Activated T-helper 2 cell treated with anti-CD3 and anti-CD28 coated beads, Interferon-gamma antibody, Interleukin-2, Interleukin-4, amounts not matched to agents 10 μg/mL and 5 μg/mL and 100 μg/mL, durations not matched to agents 14 hours and 24 hours and 36 hours (primary cell): ENCODE data around the gene IBA57. TPM values are rescaled to one million over a fixed set of nuclear protein-coding genes. Genes with fewer than 3 reads are reported as not detected.

ENCODE experiments used
- DNase-seq: peaks from one replicate; pipeline ENCODE4 v3.0.0; 2021; ENCODE audit warnings: low spot score
- H3K27ac Mint-ChIP-seq: one replicate; pipeline ENCODE4 v1.8.0; 2021; ENCODE audit warnings: mixed read lengths
- H3K27me3 Mint-ChIP-seq: one replicate; pipeline ENCODE4 v1.8.0; 2021; ENCODE audit warnings: low read depth, mixed read lengths
- H3K36me3 Mint-ChIP-seq: one replicate; pipeline ENCODE4 v1.8.0; 2021; ENCODE audit warnings: low read depth, mixed read lengths
- H3K4me1 Mint-ChIP-seq: one replicate; pipeline ENCODE4 v1.8.0; 2021; ENCODE audit warnings: low read depth, mixed read lengths
- H3K4me3 Mint-ChIP-seq: one replicate; pipeline ENCODE4 v1.8.0; 2021; ENCODE audit warnings: low read depth, mild to moderate bottlenecking, moderate library complexity, mixed read lengths
- H3K9me3 Mint-ChIP-seq: one replicate; pipeline ENCODE4 v1.8.0; 2021; ENCODE audit warnings: mixed read lengths
- intact Hi-C: fragments of 100-400 bp; cut with micrococcal nuclease; formaldehyde crosslinking; loops from one replicate; pipeline ENCODE4 v1.15.1; 2023
- total RNA-seq: library from RNA; stranded (reverse); gene quantifications from 2 replicates; pipeline ENCODE4 v1.2.3, GENCODE V29; 2022

The IBA57 gene
- total RNA-seq, 1 donor from 2014 or later, result 7.6 TPM

DNA sequence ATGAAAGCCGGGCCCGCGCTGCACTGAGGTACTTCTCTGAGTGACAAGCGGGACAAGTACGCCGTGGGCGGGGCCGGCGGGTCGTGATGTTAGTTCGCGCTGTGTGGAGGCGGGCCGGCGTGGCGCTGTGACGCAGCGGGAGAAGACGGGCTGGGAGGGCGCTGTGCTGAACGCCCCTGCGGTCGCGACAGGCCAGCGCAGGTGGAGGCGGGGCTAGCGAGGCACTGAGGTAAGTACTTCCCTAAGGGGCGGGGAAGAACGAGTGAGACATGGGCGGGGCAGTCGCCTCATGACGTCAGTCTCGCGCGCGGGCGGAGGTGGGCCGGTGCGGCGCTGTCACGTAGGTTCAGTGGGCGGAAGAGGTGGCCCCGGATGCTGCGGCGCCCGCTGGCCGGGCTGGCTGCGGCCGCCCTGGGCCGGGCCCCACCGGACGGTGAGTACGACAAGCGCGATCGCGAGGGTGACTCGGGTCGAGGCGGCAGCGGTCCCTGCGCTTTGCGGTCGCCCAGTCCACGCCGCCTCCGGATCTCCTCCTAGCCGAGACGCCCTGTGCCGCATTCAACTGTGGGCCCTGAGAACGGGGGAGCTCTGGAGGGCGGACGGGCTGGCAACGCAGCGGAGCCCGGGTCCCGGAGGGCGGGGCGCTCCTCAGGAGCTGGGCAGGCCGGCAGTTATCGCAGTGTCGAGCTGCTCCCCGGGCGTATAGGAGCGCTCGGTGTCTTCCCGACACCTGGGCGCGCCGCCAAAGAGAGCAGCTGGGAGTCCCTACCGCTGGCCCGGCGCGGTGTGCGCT is 25.5 kb upstream of the IBA57 start, which contains the start of gene GUK1:
Gene GUK1 (plus strand): TSS at position 349 of the 793 bp plus-strand sequence. CDS start 24 bp downstream, at position 373.
- peak; percentile 100 for DNase-seq
- H3K4me1 Mint-ChIP-seq, result peaks cover 17% of the 10 kb centered on the region
- H3K27me3 Mint-ChIP-seq, result peaks cover 22% of the 10 kb centered on the region
- peaks cover 26% of the 10 kb centered on the region for H3K36me3 Mint-ChIP-seq
- no peaks in the 10 kb centered on the region for H3K9me3 Mint-ChIP-seq
- H3K27ac Mint-ChIP-seq, result peak within 1 kb of the TSS; percentile 96
- peak within 1 kb of the TSS; percentile 96 for H3K4me3 Mint-ChIP-seq
- intact Hi-C loops, result loop anchor here (1.0 kb wide), 6 partner anchors 25 to 317 kb away; partner anchors contain the start of genes ARF1, C1orf35, IBA57 and MRPL55

DNA sequence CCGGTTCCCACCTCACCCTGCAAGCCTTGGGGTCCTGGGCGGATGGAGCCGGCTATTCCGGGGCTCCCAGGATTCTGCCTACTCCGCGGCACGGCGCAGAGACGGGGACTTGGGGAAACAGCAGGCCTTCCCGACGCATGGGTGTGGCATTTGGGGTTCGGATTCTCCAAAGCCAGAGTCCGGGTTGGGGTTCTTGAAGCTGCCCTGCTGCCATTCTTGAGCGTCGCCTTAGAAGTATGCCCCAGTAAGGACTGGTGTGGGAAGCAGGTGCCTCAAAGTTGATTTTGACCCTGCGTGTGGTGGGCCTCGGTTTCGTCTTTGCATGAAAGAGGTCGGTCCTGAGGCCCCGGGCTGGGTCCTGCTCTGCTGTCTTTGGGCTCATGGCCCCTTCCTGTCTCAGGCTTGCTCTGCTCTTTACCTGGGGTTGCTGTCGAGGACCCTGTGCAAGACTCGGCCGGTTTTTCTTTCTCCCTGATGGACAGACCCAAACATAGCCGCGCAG is 24.8 kb upstream of the IBA57 start:
- H3K36me3 Mint-ChIP-seq, result peaks cover 28% of the 10 kb centered on the region
- peak overlapping the region; percentile 96 for H3K4me3 Mint-ChIP-seq
- H3K9me3 Mint-ChIP-seq, result no peaks in the 10 kb centered on the region
- peaks cover 17% of the 10 kb centered on the region for H3K4me1 Mint-ChIP-seq
- intact Hi-C loops, result loop anchor here (1.0 kb wide), 5 partner anchors 25 to 317 kb away; partner anchors contain the start of genes C1orf35, IBA57 and MRPL55
- H3K27me3 Mint-ChIP-seq, result peaks cover 19% of the 10 kb centered on the region
- DNase-seq, result no peak
- peak overlapping the region; percentile 96 for H3K27ac Mint-ChIP-seq

DNA sequence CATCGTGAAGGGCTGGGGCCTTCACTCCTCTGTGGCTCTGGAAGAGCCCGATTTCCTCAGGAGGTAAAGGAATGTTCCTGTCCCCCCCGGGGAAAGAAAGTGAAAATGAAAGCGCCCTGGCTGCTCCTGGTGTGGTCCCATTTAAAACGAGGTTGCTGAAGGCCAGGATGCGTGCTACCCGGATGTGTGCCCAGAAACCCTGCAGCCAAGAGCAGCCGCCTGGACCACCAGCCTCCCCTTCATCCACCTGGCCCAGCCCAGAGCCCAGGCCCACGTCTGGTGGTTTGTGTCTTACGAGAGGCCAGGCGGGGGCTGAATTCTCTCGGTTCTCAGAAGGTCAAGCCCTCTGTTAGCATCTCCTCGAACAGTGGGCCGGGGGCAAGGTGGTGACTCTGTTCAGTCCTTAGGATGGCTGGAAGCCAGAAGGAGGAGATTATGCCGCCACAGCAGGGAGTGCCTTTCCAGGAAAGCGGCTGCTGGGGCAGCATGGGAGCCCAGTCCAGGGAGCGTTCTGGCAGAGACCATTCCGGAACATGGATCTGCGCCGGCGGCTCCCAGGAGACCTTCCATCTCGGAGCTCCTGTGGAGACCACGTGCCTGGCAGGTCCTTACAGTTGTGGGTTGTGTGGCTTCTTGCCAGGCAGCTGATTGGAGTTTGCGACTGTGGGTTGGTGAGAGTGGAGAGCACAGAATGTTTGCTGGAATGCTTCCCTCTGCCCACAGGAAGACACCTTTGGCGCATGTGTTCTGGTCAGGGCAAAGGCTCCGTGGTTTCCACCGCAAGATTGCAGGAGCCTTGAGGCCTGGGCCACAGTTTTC is 24.2 kb upstream of the IBA57 start:
- Mint-ChIP-seq H3K36me3 (peaks cover 29% of the 10 kb centered on the region), H3K9me3 (no peaks in the 10 kb centered on the region), H3K4me1 (peaks cover 17% of the 10 kb centered on the region), H3K27ac (peak overlapping the region; percentile 96), H3K27me3 (peaks cover 12% of the 10 kb centered on the region), H3K4me3 (peak overlapping the region; percentile 96)
- peak; percentile 45 for DNase-seq
- intact Hi-C loops, result no loop called here

DNA sequence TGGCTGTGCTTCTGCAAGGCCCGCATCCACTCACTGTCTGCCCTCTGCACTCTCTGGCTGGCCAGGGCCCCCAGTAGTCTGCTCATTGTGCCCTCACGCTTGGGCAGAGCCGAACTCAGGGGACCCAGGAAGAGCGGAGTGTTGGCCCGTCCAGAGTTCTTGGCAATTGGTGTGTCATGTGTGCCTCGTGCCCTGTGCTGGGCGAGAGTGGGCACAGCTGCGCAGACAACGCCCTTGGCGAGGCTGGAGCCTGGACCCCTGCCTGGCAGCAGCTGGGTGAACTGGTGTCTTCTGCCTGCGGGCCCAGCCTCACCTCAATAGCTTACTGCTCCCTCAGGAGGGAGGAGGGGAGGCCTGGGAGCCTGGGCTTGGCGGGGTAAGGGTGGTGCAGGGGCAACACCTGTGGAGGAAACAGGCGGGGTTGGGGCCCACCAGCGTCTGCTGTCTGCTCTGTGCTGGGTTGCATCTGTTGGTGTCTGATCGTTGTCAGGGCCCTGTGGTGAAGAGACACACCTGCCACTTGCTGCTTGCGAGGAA is 23.4 kb upstream of the IBA57 start:
- intact Hi-C loops, result no loop called here
- DNase-seq, result no peak
- Mint-ChIP-seq H3K36me3 (peaks cover 29% of the 10 kb centered on the region), H3K4me3 (peak overlapping the region; percentile 96), H3K27ac (peak overlapping the region; percentile 28), H3K27me3 (peaks cover 5% of the 10 kb centered on the region), H3K9me3 (no peaks in the 10 kb centered on the region), H3K4me1 (peaks cover 14% of the 10 kb centered on the region)

DNA sequence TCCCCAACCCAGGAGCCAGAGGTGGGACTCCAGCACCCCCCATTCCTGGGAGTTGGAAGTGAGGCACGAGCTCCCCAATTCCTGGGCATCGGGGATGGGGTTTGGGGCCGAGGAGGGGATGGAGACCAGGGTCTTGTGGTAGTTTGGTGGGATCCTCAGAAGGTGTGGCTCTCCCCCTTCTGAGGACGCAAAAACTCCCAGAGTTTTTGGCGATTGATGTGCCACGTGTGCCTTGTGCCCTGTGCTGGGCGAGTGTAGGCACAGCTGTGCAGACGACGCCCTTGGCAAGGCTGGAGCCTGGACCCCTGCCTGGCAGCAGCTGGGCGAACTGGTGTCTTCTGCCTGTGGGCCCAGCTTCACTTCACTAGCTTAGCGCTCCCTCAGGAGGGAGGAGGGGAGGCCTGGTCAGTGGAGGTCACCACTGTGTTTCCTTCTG is 22.9 kb upstream of the IBA57 start:
- DNase-seq, result no peak
- Mint-ChIP-seq H3K9me3 (no peaks in the 10 kb centered on the region), H3K4me3 (peak overlapping the region; percentile 96), H3K27me3 (no peaks in the 10 kb centered on the region), H3K4me1 (peaks cover 14% of the 10 kb centered on the region), H3K27ac (peak overlapping the region; percentile 28), H3K36me3 (peaks cover 29% of the 10 kb centered on the region)
- intact Hi-C loops, result no loop called here

DNA sequence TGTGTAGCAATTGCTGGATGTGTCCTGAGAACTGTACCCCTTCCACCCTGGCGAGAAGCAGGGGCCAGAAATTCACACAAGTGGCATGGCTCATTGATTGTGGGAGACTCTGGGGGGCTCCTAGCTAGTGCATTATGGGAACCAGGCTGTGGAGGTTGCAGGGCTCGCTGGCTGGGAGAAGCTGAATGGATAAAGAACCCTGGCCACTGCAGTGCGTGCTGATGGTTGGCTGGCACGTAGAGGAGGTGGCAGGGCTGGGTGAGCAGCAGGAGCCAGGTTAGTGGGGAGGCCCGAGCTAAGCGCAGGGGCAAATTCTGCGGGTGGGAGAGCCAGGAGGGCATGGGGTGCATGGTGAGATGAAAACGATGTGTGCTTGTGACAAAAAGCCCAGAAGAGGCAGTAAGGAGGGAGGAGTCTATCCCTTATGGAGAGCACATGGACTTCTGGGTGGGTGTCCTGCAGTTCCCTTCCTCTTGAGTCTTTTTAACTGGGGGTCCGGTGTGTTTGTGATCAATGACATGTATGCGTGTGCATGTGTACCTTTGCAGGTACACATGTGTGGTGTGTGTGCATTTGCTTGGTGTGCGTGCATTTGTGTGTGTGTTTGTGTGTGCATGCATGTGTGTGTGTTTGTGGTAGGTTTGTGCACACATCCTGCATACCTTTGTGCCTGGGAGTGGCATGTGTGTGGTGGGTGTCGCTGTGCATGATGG is 22.0 kb upstream of the IBA57 start:
- Mint-ChIP-seq H3K27ac (peak overlapping the region; percentile 16), H3K4me3 (peak overlapping the region; percentile 96), H3K4me1 (peaks cover 14% of the 10 kb centered on the region), H3K9me3 (no peaks in the 10 kb centered on the region), H3K36me3 (peaks cover 29% of the 10 kb centered on the region), H3K27me3 (no peaks in the 10 kb centered on the region)
- intact Hi-C loops, result no loop called here
- no peak for DNase-seq

DNA sequence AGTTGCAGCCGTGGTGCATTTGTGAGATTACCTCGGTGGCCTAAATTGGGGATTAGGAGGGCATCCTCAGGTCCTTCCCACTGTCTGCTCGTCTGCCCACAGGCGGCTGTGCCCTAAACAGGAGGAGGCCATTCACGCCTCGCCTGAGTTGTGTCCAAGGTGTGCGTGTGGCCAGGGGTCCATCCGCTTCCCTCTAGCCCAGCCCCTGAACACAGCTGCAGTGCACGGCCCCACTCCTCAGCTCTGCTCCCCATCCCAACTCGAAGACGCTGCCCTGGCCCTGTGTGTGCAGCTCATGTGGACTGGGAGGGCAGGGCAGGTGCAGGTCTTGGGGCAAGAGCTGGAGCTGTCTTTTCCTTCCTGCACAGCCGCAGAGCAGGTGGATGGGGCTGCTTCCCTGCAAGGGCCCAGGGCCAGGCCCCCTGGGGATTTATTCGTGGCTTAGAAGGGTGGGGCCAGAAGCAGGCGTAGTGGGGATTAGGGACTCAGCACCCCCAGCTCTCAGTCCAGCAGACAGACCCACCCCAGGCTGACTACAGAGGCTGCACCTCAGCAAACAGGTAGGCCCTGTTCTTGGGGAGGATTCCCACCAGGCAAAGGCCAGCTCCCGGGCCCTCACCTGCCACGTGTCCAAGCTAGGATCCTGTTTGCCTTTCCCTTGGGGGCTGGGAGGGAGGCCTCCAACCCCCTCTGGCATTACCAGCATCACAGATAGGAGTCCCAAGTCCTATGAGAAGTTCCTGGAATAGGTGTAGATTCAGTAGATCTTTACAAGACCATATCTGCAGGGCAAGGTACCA is 21.2 kb upstream of the IBA57 start:
- Mint-ChIP-seq H3K27me3 (no peaks in the 10 kb centered on the region), H3K36me3 (peaks cover 29% of the 10 kb centered on the region), H3K27ac (no peak overlapping the region), H3K9me3 (no peaks in the 10 kb centered on the region), H3K4me3 (no peak overlapping the region), H3K4me1 (peaks cover 14% of the 10 kb centered on the region)
- intact Hi-C loops, result no loop called here
- DNase-seq, result no peak

DNA sequence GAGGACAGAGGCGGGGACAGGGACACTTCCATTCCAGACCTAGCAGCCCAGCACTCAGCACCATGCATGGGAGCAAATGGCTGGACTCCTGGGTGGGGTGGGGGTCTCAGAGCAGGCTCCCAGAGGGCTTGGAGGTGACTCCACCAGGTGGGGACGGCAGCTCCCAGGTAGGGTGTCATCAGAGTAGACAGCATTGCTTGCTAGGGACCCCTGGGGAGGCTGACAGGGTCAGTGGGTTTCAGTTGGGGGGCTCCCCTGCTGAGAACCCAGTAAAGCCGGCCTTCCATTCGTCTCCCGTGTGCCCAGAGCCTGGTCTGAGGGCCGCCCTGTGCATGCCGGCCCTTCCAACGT is 20.6 kb upstream of the IBA57 start:
- no peak overlapping the region for H3K4me3 Mint-ChIP-seq
- intact Hi-C loops, result no loop called here
- no peaks in the 10 kb centered on the region for H3K9me3 Mint-ChIP-seq

DNA sequence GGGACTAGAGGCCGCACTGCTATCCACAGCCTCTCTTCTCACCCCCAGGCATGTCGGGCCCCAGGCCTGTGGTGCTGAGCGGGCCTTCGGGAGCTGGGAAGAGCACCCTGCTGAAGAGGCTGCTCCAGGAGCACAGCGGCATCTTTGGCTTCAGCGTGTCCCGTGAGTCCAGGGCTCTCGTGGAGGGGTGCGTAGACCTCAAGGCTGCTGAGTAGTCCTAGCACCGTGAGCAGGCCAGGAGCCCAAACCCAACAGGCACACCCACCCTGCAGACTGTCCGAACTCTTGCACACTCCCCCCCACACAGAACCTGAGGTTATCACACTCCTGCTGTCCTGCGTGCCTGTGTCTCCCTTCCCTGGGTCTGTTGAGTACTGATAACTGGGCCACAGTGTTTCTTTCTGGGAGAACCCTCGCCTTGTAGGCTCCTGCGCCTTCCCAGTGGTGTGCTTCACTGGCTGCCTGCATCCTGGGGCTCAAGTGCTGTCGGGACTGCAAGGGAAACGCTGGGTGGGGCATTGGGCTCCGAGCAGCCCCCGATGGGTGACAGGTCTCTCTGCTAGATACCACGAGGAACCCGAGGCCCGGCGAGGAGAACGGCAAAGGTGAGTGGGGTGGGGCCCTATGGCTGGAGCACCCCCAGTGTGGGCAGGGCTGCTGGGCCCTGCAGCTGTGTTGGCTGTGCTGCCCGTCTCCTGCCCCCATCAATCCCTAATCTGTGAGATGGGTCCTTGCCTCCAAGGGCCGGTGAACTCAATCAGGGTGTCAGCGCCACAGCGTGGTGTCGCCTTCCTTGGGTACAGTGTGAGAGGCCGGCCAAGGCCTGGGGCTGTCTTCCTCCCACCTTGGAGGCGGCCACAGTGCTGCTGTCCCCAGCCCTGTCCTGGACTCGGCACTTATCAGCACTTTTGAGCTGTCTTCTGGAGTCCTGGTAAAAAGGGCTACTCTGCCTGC is 19.9 kb upstream of the IBA57 start:
- Mint-ChIP-seq H3K27me3 (no peaks in the 10 kb centered on the region), H3K27ac (no peak overlapping the region), H3K36me3 (peaks cover 29% of the 10 kb centered on the region), H3K4me1 (peaks cover 14% of the 10 kb centered on the region), H3K4me3 (no peak overlapping the region), H3K9me3 (no peaks in the 10 kb centered on the region)
- intact Hi-C loops, result no loop called here
- DNase-seq, result no peak

More for the DNA sequence above, 20.6 kb upstream of the IBA57 start:
- Mint-ChIP-seq H3K27me3 (no peaks in the 10 kb centered on the region), H3K4me1 (peaks cover 14% of the 10 kb centered on the region), H3K27ac (no peak overlapping the region), H3K36me3 (peaks cover 29% of the 10 kb centered on the region)
- DNase-seq, result no peak

DNA sequence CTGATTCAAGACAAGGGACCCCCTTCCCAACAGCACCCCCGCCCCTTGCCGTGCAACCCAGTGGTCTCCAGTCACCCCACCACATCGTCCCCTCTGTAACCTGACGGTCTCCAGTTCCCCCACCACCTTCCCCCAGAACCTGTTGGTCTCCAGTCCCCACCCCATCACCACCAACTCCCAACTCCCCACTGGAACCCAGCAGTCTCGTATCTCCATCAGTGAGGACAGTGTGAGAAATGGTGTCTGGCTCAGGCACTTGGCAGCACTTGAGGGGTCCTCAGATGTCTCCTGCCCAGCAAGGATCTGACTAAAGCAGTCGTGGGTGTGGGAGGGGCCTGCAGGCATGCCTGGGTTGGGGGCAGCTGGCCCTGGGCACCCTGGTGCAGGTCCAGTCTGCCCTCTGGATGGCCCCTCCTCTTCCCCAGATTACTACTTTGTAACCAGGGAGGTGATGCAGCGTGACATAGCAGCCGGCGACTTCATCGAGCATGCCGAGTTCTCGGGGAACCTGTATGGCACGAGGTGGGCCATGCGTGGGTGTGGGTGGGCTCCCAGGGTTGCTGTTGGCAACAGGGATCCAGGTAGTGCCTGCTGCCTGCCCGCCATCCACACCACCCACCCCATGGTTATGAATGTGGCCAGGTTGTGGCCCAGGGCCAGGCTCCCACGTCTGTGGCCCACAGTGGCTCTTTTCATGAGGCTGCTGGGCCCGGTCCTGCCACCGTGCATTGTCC is 19.0 kb upstream of the IBA57 start:
- Mint-ChIP-seq H3K4me3 (no peak overlapping the region), H3K4me1 (peaks cover 14% of the 10 kb centered on the region), H3K36me3 (peaks cover 26% of the 10 kb centered on the region), H3K27ac (no peak overlapping the region), H3K27me3 (no peaks in the 10 kb centered on the region), H3K9me3 (no peaks in the 10 kb centered on the region)
- DNase-seq, result no peak
- intact Hi-C loops, result no loop called here
